HepG2 (cell line): Measurements from ENCODE around the gene CHST11.

ENCODE experiments used
- CTCF ChIP-seq: sonication (generic); formaldehyde crosslinking; IDR thresholded peaks from 2 replicates; pipeline ENCODE4 v1.5.0; 2020; ENCODE audit warnings: mild to moderate bottlenecking, missing genetic modification reagents, moderate library complexity
- KAT7 ChIP-seq: IDR thresholded peaks from 2 replicates; pipeline ENCODE4 v1.6.1; 2018; ENCODE audit warnings: borderline replicate concordance, missing compliant biosample characterization
- KDM3A ChIP-seq: IDR thresholded peaks from 2 replicates; pipeline ENCODE4 v1.6.1; 2018; ENCODE audit warnings: low read depth, missing compliant biosample characterization
- MTF1 ChIP-seq: sonication (generic); formaldehyde crosslinking; IDR thresholded peaks from 2 replicates; pipeline ENCODE4 v1.5.0; 2020; ENCODE audit warnings: missing genetic modification reagents
- NFE2 ChIP-seq: sonication (generic); formaldehyde crosslinking; IDR thresholded peaks from 2 replicates; pipeline ENCODE4 v1.4.0; 2020; ENCODE audit warnings: missing genetic modification reagents
- NFKBIZ ChIP-seq: IDR thresholded peaks from 2 replicates; pipeline ENCODE4 v1.6.1; 2018; ENCODE audit warnings: missing genetic modification reagents, missing compliant biosample characterization
- POLR2A ChIP-seq, 2 experiments: IDR thresholded peaks; 2 replicates each; pipeline ENCODE4 v1.6.1; 2011; ENCODE audit warnings: low read depth in 2 of 2, low read length in 2 of 2, mild to moderate bottlenecking in 1 of 2, moderate library complexity in 1 of 2; ENCODE audit not compliant: insufficient read depth in 1 of 2
- RAD51 ChIP-seq: fragments of 450-650 bp; IDR thresholded peaks from 2 replicates; pipeline ENCODE4 v1.6.1; 2016; ENCODE audit warnings: borderline replicate concordance
- RBAK ChIP-seq: sonication (generic); formaldehyde crosslinking; IDR thresholded peaks from 2 replicates; pipeline ENCODE4 v1.5.1; 2020; ENCODE audit warnings: mild to moderate bottlenecking, missing genetic modification reagents
- SATB2 ChIP-seq: sonication (generic); formaldehyde crosslinking; IDR thresholded peaks from 2 replicates; pipeline ENCODE4 v1.5.0; 2020; ENCODE audit warnings: missing genetic modification reagents
- TARDBP ChIP-seq: sonication (generic); formaldehyde crosslinking; IDR thresholded peaks from 2 replicates; pipeline ENCODE4 v1.8.0; 2022; ENCODE audit warnings: mild to moderate bottlenecking, missing genetic modification reagents
- ZBTB7A ChIP-seq: sonication (generic); formaldehyde crosslinking; IDR thresholded peaks from 2 replicates; pipeline ENCODE4 v1.8.0; 2022; ENCODE audit warnings: mild to moderate bottlenecking, missing genetic modification reagents
- ZNF354B ChIP-seq: sonication (generic); formaldehyde crosslinking; IDR thresholded peaks from 2 replicates; pipeline ENCODE4 v1.8.0; 2022; ENCODE audit warnings: mild to moderate bottlenecking, missing genetic modification reagents
- TF ChIP-seq, protein P1 (sequence below), 2 experiments: sonication (generic) in 1 of 2; formaldehyde crosslinking in 1 of 2; IDR thresholded peaks; 2 replicates each; pipeline versions ENCODE4 v1.5.1 to v1.6.1; 2011 to 2020; ENCODE audit warnings: borderline replicate concordance in 1 of 2, low read depth in 1 of 2, low read length in 1 of 2, mild to moderate bottlenecking in 1 of 2, missing genetic modification reagents in 1 of 2, moderate library complexity in 1 of 2

GRCh38 chr12:104741497-104742367 lies 285.0 kb downstream of the CHST11 start:
- TF ChIP-seq CTCF = no peak
- TF ChIP-seq POLR2A (IDR thresholded peaks at IDR 0.05; ENCODE audit: insufficient read depth in 1 of 2, low read depth in 2 of 2, low read length in 2 of 2) = no peak
- TF ChIP-seq ZBTB7A (CRISPR knock-in tag) = no peak
- TF ChIP-seq RBAK (CRISPR knock-in tag) = no peak
- no peak for TF ChIP-seq ZNF354B (CRISPR knock-in tag)
- no peak for TF ChIP-seq KDM3A
- no peak for TF ChIP-seq NFKBIZ (CRISPR knock-in tag)
- TF ChIP-seq MTF1 (CRISPR knock-in tag) = no peak
- no peak for TF ChIP-seq TARDBP (CRISPR knock-in tag)
- no peak for TF ChIP-seq RAD51
- TF ChIP-seq SATB2 (CRISPR knock-in tag) = no peak
- no peak for TF ChIP-seq NFE2 (CRISPR knock-in tag)
- TF ChIP-seq KAT7 (CRISPR knock-in tag) = no peak
- TF ChIP-seq, protein P1, sequence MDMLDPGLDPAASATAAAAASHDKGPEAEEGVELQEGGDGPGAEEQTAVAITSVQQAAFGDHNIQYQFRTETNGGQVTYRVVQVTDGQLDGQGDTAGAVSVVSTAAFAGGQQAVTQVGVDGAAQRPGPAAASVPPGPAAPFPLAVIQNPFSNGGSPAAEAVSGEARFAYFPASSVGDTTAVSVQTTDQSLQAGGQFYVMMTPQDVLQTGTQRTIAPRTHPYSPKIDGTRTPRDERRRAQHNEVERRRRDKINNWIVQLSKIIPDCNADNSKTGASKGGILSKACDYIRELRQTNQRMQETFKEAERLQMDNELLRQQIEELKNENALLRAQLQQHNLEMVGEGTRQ (IDR thresholded peaks at IDR 0.05; ENCODE audit: low read depth, low read length) = no peak
- TF ChIP-seq, protein P1 (CRISPR knock-in tag; IDR thresholded peaks at IDR 0.05; ENCODE audit: borderline replicate concordance) = no peak
